Measurements from ENCODE around the gene ALDH1B1. TPM values are rescaled to one million over a fixed set of nuclear protein-coding genes. Genes with fewer than 3 reads are reported as not detected.
A peak's percentile ranks its signal among the peaks of the same experiment; 100 is the strongest.

Gene ALDH1B1
- 10 to 100 TPM; 22.1 to 58.5 (median 28.0) TPM for total RNA-seq

DNA sequence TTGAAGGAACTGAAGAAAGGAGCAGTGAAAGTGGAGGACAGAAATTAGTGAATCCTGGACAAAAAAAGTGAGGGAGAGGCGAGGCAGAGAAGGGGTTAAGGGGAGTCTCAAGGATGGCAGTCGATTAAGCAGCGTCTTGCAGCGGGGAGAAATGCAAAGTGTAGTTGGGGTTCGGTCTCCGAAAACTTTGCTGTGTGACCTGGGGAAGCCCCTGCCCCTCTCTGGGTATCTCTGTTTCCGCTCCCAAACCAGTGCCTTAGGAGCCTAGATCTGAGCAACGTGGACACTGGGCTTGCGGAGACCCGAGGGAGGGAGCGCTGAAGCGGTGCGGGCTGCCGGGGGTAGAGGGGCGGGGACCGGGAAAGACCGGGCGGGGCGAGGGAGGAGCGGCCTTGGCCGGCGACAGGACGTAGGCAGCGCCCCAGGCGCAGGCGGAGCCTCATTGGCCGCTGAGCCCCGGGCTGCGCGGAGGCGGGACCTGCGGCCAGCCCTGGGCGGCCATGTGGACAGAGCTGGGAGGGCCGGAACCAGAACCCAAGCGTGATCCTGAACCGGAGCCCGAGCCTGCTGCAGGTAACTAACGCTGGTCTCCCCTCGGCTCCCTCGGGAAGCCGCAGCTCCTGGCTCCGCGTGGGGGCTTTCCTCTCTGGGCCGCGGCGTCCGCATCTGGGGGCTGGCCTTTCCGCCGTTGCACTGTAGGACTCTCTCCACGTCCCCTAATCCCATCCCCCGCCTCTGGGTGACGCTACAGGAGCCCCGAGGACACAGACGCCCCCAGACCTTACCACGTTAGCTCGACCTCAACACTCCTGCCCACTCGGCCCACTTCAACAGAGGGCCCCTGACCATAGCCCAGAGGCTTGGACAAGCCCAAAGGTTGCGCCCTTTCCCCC lies at the start of gene ALDH1B1:
Gene ALDH1B1, plus strand, starts transcription at position 468 of the 893 bp plus-strand sequence. CDS start 3,047 bp downstream, outside the sequence.
- H3K27ac ChIP-seq, result peak within 1 kb of the TSS; percentile 90 to 96
- intact Hi-C loops (cut with DNase I; ENCODE audit: low total_unique reads), result no loop called here
- peak within 1 kb of the TSS; percentile 85 to 89 for H3K4me3 ChIP-seq
- no peaks in the 10 kb centered on the region for H3K9me3 ChIP-seq
- no peaks in the 10 kb centered on the region for H3K27me3 ChIP-seq
- no peaks in the 10 kb centered on the region for H3K36me3 ChIP-seq
- peak; percentile 72 to 88 for TF ChIP-seq POLR2A (IDR thresholded peaks at IDR 0.05)
- TF ChIP-seq, protein P1, sequence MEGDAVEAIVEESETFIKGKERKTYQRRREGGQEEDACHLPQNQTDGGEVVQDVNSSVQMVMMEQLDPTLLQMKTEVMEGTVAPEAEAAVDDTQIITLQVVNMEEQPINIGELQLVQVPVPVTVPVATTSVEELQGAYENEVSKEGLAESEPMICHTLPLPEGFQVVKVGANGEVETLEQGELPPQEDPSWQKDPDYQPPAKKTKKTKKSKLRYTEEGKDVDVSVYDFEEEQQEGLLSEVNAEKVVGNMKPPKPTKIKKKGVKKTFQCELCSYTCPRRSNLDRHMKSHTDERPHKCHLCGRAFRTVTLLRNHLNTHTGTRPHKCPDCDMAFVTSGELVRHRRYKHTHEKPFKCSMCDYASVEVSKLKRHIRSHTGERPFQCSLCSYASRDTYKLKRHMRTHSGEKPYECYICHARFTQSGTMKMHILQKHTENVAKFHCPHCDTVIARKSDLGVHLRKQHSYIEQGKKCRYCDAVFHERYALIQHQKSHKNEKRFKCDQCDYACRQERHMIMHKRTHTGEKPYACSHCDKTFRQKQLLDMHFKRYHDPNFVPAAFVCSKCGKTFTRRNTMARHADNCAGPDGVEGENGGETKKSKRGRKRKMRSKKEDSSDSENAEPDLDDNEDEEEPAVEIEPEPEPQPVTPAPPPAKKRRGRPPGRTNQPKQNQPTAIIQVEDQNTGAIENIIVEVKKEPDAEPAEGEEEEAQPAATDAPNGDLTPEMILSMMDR (IDR thresholded peaks at IDR 0.05), result peak in 2 of 4 experiments; percentile 5 to 9
- peaks cover 4 to 16% of the 10 kb centered on the region in 2 donors for H3K4me1 ChIP-seq
- peak; percentile 86 to 88 for DNase-seq

DNA sequence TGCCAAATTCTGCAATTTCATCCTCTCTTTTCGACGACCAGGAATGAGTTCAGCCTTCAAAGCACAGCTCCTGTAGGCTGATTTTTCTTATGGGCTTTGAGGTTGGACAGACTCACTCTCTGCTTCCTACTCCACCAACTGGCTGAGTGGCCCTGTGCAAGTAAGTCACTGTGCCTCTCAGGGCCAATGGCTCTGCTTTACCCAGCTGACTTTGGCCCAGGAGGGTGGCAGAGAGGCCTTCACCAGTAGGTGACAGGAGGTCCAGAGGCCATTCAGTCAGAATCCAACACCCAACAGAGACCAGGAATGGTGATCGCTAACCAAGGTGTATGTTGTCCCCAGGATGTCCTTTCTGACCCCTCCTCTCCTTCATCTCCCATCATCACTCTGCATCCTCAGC lies 49.5 kb upstream of the ALDH1B1 start:
- Histone ChIP-seq H3K4me3 (no peak overlapping the region), H3K27ac (no peak overlapping the region), H3K36me3 (no peaks in the 10 kb centered on the region), H3K9me3 (no peaks in the 10 kb centered on the region), H3K4me1 (no peaks in the 10 kb centered on the region), H3K27me3 (no peaks in the 10 kb centered on the region)
- TF ChIP-seq, protein P1 (IDR thresholded peaks at IDR 0.05), result no peak
- TF ChIP-seq POLR2A (IDR thresholded peaks at IDR 0.05), result no peak
- intact Hi-C loops (cut with DNase I; ENCODE audit: low total_unique reads), result no loop called here
- DNase-seq, result no peak

DNA sequence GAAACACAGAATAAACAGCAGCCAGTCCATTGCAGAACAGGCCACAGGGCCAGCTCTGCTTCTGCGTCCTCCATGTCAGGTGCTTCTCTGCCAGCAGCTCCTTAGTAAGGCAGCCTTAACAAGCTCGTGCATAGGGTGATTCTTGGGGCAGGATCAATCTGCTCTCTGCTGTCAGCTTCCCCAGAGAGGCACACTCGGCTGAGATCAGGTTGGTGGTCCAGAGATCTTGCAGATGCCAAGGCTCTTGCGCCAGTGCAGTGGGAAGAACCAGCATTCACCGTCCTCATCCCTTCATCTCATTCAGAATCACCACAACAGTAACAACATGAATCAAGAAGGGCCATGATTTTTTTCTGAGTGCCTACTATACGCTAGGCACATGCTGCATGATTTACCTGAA lies 49.0 kb upstream of the ALDH1B1 start:
- intact Hi-C loops (cut with DNase I; ENCODE audit: low total_unique reads), result no loop called here
- H3K9me3 ChIP-seq, result no peaks in the 10 kb centered on the region
- DNase-seq, result no peak
- no peaks in the 10 kb centered on the region for H3K4me1 ChIP-seq
- no peak overlapping the region for H3K4me3 ChIP-seq
- no peaks in the 10 kb centered on the region for H3K36me3 ChIP-seq
- H3K27me3 ChIP-seq, result no peaks in the 10 kb centered on the region
- TF ChIP-seq, protein P1 (IDR thresholded peaks at IDR 0.05), result no peak
- TF ChIP-seq POLR2A (IDR thresholded peaks at IDR 0.05), result no peak
- H3K27ac ChIP-seq, result no peak overlapping the region

DNA sequence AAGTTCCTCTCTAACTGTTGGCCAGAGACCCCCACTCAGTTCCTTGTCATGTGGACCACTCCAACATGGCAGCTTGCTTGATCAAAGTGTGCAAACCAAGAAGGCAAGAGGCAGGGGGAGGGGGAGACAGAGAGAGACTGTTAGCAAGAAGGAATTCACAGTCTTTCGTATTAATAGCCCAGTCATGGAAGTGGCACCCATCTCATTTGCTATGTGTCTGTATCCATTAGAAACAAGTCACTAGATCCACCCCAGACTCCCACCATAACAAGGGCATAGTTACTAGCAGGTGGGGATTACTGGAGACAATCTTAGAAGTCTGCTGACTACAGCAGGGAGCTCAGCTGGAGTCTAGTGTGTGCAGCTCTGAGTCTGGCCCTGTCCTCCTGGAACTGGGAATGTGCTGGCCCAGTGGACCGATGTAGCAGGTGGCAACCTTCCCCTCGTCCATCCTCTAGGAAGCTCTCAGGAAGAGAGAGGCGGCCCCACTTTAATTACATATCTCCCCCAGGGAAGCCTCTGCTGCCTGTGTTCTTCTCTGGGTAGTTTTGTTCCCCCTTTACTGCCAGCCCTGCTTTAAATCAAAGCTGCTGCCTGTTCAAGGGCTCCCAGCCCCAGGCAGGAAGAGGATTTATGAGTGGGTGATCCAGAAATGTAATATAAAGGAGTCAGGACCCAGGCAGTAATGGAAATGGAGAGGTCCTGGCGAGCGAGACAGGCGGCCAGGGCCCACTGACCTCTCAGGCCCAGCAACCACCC lies 47.8 kb upstream of the ALDH1B1 start:
- Histone ChIP-seq H3K9me3 (no peaks in the 10 kb centered on the region), H3K4me1 (no peaks in the 10 kb centered on the region), H3K27ac (no peak overlapping the region), H3K27me3 (no peaks in the 10 kb centered on the region), H3K4me3 (no peak overlapping the region), H3K36me3 (no peaks in the 10 kb centered on the region)
- intact Hi-C loops (cut with DNase I; ENCODE audit: low total_unique reads), result no loop called here
- no peak for TF ChIP-seq POLR2A (IDR thresholded peaks at IDR 0.05)
- TF ChIP-seq, protein P1 (IDR thresholded peaks at IDR 0.05), result no peak
- DNase-seq, result no peak

Data from uterus (tissue), 4 donors.